Activated CD4-positive, alpha-beta T cell treated with anti-CD3 and anti-CD28 coated beads, Interleukin-2, amount 50 U/mL, for 1 hour (primary cell): ENCODE results near the gene CDK2.
"Not testable (repeated sequence)": the region's sequence is repeated elsewhere in the genome, so short reads cannot be mapped to it uniquely, and the experiment has no call there.

Experiments used
- DNase-seq: peaks from one replicate; pipeline ENCODE4 v3.0.0-alpha.2; 2020

Gene CDK2

DNA sequence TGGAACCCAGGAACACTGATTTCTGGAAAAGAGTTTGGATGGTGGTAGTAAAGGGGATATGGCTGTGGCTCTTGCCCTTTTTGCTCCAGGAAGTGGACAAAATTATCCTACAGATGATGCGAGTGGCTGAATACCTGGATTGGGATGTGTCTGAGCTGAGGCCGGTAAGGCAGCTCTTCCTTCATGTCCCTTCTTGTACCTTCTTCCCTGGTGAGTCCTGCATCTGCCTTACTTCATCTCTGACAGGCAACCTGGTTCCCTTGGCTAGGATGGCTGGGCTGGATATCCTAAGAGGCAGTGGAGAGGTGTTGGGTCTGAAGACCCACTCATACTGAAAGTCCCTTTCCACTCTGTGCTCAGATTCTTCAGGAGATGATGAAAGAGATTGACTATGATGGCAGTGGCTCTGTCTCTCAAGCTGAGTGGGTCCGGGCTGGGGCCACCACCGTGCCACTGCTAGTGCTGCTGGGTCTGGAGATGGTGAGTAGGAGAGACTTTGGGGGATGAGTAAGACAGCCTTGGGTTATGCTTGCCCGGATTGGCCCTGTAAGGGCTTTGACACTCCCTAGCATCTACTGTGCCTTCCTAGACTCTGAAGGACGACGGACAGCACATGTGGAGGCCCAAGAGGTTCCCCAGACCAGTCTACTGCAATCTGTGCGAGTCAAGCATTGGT, 27.7 kb upstream of the CDK2 start:
- no peak for DNase-seq

DNA sequence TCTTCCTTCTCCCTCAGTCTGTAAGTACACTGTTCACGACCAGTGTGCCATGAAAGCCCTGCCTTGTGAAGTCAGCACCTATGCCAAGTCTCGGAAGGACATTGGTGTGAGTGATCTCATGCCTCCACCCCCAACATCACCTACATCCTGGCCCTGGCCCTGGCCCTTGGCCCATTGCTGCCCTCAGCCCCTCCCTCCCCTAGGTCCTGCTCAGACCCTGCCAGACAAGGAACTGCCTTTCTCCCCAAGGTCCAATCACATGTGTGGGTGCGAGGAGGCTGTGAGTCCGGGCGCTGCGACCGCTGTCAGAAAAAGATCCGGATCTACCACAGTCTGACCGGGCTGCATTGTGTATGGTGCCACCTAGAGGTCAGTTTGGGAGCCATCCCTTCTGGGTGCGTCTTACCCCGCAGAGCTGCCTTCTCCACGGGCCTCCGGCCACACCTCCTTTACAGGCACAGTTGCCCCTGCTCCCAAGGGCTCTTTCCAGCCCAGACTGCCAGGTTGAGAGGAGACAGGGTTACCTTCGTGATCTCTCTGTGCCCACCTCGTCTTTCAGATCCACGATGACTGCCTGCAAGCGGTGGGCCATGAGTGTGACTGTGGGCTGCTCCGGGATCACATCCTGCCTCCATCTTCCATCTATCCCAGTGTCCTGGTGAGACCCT, 26.4 kb upstream of the CDK2 start:
- DNase-seq, result peak; percentile 84

DNA sequence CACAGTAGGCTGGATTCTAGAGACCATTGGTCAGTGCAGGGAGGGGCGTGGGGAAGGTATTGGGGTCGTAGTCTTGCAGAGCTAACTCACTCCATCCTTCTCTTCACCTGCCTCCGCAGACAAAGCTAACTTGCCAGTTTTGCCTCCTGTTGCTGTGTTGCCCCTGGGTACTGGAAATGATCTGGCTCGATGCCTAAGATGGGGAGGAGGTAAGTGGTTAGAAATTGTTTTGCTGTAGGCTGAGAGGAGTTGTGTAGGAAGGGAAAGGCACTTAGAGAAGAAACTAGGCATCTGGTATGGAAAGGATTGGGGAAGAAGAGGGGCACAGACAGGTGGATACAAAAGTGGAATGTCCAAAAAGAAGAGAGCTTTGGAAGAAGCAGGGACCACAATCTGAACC, 24.6 kb upstream of the CDK2 start:
- DNase-seq, result no peak

DNA sequence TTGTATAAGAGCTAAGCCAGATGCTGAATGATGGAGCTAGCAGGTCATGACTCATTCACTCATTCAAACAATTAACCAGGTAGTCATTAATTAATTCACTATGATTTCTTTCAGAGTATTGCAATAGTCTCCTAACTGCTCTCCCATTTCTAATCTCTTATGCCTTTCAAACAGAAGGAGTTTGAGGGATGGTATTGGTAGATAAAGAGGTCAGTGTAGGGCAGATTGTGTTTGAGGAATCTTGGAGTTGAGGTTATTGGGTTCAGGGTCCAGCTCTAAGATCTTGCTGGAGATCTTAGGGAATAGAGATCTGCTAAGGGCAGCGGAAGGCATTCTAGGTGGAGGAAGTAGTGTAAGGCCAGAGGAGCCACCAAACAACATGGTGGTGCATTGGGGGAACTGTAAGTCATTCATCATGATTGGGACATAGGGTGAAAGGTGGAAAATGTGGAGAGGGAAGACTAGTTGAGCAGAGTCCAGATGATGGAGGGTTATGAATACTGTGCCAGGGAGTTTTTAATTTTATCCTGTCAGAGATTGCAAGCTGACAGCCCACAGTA, 24.0 kb upstream of the CDK2 start:
- no peak for DNase-seq

DNA sequence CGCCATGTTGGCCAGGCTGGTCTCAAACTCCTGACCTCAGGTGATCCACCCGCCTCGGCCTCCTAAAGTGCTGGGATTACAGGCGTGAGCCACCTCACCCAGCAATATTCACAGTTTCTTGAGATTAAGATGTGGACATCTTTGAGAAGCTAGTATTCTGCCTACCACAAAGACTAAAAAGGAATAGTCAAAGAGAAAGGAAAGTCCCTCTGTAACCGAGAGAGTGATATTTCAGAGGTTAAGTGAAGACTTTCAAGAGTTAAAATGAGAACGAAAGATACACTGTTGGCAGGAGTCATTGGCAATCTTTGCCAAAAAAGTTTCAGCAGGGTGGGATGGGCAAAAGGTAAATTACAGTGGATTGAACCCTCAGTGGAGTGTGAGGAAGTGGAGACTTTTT, 20.1 kb upstream of the CDK2 start:
- DNase-seq, result no peak

DNA sequence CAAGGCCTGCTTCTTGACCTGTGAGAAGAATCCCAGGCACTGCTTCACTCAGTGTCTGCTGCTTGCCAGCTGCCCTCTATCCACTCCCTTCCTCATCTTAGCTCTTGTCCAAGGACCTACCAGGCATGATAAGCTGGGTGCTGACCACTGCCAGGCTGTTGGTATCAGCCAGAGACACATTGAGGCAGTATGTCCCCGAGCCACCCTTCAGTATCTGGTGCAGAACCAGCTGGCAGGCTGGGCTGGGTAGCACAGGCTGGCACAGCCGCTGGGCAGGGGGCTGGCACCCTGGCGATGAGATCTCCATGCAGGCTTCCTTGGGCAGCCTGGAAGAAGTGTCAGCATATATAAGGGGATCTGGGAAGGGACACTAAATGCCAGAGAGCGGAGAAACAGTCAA, 11.3 kb upstream of the CDK2 start:
- no peak for DNase-seq

DNA sequence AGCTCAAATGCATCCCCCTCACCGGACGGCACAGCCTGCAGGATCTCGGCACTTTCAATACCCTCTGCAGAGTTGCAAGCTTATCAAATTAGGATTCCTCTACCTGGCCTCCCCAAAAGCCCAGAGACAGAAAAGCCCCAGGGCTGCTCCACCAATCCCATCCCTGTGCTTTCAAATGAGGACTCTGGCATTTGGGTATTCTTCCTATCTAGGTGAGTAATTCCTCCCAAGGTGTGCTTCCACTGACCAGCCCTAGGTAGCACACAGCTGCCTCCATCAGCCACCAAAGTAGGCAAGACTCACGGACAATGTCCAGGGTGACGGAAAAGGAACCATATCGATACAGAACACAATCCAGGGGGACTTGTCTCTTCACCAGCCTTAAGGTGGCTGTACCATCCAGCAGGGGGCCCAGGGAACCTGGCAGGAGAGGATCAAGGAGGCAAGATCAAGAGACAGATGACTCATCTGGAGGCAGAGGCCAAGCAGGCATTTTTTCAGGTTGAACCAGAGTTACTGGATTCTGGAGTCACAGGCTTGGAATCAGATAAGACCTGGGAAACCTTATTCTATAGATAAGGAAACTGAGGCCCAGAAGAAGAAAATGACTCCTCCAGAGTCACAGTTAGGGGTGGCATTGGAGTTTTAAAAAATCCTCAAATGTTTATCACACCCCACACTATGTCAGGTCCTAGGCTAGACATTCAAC, 10.7 kb upstream of the CDK2 start:
- peak; percentile 37 for DNase-seq

DNA sequence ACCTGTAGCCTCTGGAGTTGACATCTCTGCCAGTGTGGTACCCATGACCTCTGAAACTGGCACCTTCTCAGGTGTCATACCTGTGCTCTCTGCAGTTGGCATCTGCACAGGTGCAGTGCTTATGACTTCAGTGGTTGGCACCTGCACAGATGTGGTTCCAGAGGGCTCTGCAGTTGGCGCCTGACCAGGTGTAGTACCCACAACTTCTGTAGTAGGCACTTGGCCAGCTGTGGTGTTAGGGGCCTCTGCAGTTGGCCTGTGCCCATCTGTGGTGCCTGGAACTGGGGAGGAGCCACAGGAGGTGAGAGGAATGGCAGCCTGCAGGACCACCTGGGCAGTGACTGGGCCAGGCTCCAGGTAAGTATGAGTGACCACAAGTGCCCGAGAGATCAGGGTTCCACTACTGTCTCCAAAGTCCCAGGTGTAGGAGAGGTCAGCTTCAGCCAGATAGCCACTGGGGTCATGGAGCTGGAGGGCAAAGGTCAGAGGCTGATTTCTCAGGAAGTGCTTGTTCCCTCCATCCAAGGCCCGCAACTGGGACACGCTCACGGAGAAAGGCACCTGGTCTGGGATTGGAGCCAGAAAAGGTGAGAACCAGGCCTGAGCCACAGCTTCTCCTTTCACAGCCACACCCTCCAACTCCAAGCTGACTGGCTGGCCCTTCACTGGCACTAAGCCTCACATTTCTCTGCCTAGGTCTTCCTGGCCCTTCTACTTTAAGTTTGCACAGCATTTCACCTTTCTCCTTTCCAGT, 9.3 kb upstream of the CDK2 start:
- no peak for DNase-seq

DNA sequence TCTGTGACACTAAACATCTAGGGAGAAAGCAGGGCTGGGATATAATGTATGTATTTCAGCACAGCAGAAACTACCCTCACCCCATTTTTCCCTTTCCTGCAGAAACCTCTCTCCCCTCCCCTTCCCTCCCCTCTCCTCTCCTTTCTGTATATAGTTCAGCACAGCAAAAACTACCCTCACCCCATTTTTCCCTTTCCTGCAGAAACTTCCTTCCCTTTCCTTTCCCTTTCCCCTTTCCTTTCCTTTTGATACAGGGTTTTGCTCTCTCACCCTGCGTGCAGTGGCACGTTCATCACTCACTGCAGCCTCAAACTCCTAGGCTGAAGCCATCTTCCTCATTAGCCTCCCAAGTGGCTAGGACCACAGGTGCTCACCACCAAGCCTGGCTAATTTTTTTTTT, 2.9 kb upstream of the CDK2 start:
- DNase-seq, result no peak

DNA sequence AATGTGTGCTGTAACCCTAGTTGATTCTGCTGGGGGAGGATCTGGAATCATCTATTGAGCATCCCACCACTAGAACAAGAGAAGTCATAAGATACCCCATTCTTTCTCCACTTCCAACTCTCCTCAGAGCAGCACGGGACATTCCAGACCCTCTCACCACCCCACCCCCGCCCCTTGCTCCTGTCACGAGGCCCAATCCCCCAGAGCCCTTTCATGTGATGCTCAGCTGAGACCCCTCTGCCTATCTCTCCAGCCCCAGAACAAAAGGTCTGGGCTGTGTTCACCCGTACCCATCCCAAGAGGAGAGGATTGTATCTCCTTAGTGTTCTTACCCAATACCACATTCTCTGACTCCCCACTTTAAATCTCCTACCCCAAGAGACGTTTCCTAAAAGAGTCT, 1.4 kb upstream of the CDK2 start:
- no peak for DNase-seq

DNA sequence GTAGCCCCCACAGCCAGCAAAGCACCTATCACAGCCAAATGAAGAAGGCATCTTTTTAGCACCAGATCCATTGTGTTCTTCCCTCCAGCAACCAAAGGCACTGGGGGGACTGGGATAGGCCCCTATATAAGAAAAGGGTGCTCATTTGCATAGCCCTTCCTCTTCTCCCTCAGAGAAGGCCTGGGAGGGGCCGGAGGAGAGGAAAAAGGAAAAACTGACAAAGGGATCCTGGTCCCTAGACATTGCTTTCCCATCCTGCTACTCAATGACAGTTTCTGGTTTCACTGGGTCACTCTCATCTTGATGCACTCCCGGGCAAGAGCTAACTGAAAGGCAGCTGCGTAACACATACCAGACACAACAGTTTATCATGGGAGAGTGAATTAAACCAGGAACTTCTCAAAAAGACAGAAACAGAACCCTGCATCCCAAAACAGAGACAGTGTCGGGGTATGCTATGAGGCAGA, 656 bp upstream of the CDK2 start, which contains the start of gene PMEL:
PMEL (minus strand) TSS at position 102 of the 467 bp plus-strand sequence; CDS start at position 71, 31 bp downstream.
- no peak for DNase-seq

DNA sequence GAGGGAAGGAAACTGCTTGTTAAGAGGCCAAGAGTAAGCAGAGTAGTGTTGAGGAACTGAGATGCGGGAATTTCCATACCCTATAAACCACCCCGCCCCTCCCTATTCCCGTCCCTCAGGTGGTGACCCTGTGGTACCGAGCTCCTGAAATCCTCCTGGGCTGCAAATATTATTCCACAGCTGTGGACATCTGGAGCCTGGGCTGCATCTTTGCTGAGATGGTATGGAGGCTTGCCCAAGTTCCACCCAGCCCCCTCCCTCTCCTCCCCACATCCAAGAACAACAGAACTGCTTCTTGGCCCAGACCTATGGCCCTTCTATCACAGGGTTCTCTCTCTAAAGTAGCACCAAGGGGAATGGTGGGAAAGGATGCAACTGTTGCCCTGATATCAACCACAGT, 2.7 kb downstream of the CDK2 start:
- DNase-seq, result no peak

DNA sequence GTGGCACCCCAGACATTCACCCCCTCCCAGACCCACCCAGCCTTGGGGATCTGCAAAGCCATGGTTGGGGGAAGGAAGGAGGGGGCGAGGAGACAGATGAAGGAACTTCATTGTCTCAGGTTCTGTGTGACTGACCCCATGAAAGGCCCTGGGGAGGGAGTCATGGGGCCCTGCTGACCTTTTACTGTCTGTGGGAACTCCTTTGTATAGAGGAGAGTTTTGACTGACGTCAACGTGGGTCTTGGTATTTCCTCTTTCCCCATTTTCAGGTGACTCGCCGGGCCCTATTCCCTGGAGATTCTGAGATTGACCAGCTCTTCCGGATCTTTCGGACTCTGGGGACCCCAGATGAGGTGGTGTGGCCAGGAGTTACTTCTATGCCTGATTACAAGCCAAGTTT, 4.1 kb downstream of the CDK2 start:
- DNase-seq, result no peak

DNA sequence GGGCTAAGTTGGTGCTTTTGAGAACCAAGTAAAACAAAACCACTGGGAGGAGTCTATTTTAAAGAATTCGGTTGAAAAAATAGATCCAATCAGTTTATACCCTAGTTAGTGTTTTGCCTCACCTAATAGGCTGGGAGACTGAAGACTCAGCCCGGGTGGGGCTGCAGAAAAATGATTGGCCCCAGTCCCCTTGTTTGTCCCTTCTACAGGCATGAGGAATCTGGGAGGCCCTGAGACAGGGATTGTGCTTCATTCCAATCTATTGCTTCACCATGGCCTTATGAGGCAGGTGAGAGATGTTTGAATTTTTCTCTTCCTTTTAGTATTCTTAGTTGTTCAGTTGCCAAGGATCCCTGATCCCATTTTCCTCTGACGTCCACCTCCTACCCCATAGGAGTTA, 5.4 kb downstream of the CDK2 start:
- DNase-seq, result no peak

DNA sequence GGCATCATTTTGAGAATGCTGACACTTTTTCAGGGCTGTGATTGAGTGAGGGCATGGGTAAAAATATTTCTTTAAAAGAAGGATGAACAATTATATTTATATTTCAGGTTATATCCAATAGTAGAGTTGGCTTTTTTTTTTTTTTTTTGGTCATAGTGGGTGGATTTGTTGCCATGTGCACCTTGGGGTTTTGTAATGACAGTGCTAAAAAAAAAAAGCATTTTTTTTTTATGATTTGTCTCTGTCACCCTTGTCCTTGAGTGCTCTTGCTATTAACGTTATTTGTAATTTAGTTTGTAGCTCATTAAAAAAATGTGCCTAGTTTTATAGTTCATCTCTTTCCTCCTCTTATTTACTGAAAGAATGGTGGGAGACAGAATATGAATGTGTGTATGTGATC, 5.8 kb downstream of the CDK2 start:
- no peak for DNase-seq

DNA sequence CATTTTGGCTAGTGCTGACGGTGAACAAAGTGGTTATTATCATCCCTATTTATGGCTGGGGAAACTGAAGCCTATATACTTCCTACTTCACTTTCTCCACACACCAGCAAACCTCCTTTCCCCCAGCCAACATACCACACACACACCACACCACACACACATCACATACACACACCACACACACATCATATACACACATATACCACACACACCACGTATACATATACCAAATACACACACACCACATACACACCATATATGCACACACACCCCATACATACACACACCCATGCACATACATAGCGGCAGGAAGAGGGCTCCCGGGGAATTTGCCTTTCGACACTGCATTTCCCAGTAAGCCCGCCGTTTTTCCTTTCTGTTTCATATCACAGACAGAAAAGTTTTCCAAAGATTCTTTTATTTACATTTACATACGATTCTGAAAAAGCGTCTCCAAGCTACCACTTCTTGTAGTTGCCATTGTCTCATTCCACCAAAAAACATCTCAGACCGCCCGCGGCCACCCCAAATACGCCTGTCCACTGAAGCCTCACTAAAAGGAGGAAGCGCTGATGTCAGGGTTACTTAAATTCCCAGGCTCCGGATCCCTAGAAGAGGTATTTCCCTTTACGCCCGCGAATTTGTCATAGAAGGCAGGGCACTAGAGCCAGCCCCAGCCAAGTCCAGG, 6.4 kb downstream of the CDK2 start:
- no peak for DNase-seq

DNA sequence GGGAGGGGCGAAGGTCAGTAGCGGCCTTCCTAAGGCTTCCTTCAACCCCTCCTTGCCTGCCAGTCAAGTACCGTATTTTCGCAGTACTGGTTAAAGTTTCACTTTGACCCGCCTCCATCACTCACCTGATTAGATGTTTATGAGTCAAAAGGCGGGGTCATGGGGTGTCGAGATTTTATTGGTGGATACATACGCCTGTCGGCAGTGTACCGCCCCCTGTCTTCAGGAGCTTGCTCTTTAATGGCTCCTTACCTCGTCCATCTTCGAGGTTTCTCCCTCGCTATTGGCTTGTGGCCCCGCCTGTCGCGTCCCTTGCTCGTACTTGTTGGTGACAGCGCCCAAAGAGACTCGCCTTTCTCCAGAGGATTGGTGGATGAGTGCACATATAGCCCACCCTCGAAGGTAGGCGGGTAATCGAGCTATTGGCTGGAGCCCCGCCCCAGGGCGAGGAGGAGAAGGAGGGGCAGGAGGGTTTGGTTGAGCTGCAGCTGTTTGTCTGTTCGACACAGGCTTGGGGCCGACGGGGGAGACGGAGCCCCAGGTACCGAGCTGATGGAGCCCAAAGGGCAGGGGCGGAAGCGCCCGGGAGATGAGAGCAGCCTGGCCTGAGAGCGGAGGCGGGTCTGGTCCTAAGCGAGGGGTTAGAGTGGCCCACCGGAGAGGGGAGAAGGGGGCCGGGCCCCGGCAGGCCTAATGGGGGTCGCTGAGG, 7.1 kb downstream of the CDK2 start, which contains the start of gene RAB5B:
RAB5B (plus strand) TSS at position 480 of the 709 bp plus-strand sequence. CDS start 12,883 bp downstream, outside the sequence.
- peak; percentile 96 for DNase-seq

DNA sequence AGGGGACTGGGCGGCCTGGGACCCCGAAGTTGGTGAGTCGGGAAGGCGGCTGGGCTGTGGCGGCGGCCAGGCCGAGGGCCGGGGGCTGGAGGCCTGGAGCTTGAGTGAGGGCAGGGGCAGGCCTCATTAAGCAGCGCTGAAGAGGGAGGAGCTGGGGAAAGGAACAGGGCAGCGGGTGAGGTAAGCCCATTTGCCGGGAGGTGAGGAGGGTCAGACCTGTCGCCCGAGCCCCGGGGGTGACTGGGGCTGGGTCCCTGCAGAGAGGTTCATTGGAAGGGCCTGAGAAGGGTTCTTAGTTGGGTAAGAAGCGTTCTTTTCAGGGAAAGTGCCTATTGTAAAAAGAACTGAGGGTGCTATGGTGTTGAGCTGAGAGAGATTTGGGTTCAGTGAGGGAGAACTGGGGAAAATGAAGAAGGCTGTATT, 7.7 kb downstream of the CDK2 start:
- peak; percentile 30 for DNase-seq

DNA sequence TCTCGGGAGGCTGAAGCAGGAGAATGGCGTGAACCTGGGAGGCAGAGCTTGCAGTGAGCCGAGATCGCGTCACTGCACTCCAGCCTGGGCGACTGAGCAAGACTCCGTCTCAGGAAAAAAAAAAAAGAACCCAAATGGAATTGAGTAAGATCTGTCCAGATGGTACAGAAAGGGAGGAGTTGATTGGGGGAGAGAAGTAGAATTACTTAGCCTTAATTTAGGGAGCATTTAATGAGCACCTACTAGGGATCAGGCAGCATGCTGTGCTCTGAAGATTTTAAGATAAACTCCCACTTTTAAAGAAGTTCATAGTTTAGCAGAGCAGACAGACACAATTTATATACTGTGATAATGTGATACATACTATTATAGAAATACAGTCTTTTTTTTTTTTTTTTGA, 11.8 kb downstream of the CDK2 start:
- no peak for DNase-seq

DNA sequence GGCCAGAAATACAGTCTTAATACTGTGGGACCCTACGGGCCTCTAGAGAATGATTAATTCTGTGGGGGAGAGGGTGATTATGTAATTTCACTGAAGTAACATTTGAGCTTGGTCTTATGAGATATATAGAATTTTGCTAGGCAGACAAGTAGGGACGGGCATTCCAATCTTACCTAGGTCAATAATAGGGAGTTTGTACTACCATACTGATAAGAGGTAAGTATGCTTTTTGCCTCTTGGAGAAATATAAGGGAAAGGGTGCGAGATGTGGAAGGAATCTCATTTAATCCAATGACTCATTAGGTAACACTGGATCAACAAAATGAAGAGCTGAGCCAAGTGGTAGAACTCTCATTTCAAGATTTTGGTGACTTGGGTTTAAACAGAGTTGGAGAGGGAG, 12.4 kb downstream of the CDK2 start:
- DNase-seq, result no peak

DNA sequence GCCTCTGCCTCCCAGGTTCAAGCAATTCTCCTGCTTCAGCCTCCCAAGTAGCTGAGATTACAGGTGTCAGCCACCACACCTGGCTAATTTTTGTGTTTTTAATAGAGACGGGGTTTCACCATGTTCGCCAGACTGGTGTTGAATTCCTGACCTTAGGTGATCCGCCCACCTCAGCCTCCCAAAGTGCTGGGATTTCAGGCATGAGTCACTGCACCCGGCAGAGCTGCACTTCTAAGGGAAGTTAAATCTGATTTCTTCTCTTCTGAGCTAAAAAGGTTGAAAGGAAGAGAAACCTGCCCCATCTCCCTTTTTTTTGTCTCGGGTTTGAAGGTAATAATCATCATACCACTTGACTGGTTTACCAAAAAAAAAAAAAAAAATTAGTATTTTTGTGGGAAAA, 15.3 kb downstream of the CDK2 start:
- DNase-seq, result not testable (repeated sequence)
